GM23248 (cell line): Measurements from ENCODE around the gene C16orf86. TPM values are rescaled to one million over a fixed set of nuclear protein-coding genes. Genes with fewer than 3 reads are reported as not detected.

Experiments used
- DNase-seq: peaks from one replicate; pipeline ENCODE4 v3.0.0-alpha.2; 2015
- H2AFZ ChIP-seq: fragments of 200-600 bp; sonication (generic); 2 replicates; pipeline ENCODE4 v1.6.1; 2016; ENCODE audit warnings: antibody characterized with exemption
- H3F3A ChIP-seq: fragments of 200-600 bp; sonication (generic); 2 replicates; pipeline ENCODE4 v1.6.1; 2016; ENCODE audit warnings: mild to moderate bottlenecking, antibody characterized with exemption, mixed run types; ENCODE audit not compliant: insufficient read depth
- H3K27ac ChIP-seq: fragments of 200-600 bp; sonication (generic); 2 replicates; pipeline ENCODE4 v1.5.1; 2016; ENCODE audit warnings: mild to moderate bottlenecking
- H3K27me3 ChIP-seq: fragments of 200-600 bp; sonication (generic); replicated peaks from 2 replicates; pipeline ENCODE4 v1.6.1; 2016; ENCODE audit warnings: mild to moderate bottlenecking; ENCODE audit not compliant: insufficient read depth
- H3K36me3 ChIP-seq: fragments of 200-600 bp; sonication (generic); 2 replicates; pipeline ENCODE4 v1.6.1; 2016; ENCODE audit warnings: low read depth, mild to moderate bottlenecking
- H3K4me1 ChIP-seq: fragments of 200-600 bp; sonication (generic); 2 replicates; pipeline ENCODE4 v1.6.1; 2016; ENCODE audit warnings: mild to moderate bottlenecking; ENCODE audit not compliant: insufficient read depth
- H3K4me2 ChIP-seq: fragments of 200-600 bp; sonication (generic); one replicate; pipeline ENCODE4 v1.6.1; 2016; ENCODE audit warnings: mild to moderate bottlenecking; ENCODE audit not compliant: unreplicated experiment
- H3K4me3 ChIP-seq: fragments of 200-600 bp; sonication (generic); 2 replicates; pipeline ENCODE4 v1.5.1; 2016; ENCODE audit warnings: mild to moderate bottlenecking
- H3K79me2 ChIP-seq: fragments of 200-600 bp; sonication (generic); 2 replicates; pipeline ENCODE4 v1.6.1; 2016; ENCODE audit warnings: mild to moderate bottlenecking; ENCODE audit not compliant: insufficient read depth
- H3K9ac ChIP-seq: fragments of 200-600 bp; sonication (generic); 2 replicates; pipeline ENCODE4 v1.6.1; 2016; ENCODE audit warnings: mild to moderate bottlenecking
- H3K9me2 ChIP-seq: fragments of 200-600 bp; sonication (generic); 2 replicates; pipeline ENCODE4 v1.6.1; 2016; ENCODE audit warnings: mixed run types, mild to moderate bottlenecking, moderate library complexity; ENCODE audit not compliant: insufficient read depth
- H3K9me3 ChIP-seq: fragments of 200-600 bp; sonication (generic); one replicate; pipeline ENCODE4 v1.6.1; 2017; ENCODE audit warnings: low read depth
- H4K20me1 ChIP-seq: fragments of 200-600 bp; sonication (generic); 2 replicates; pipeline ENCODE4 v1.6.0; 2016; ENCODE audit not compliant: insufficient read depth
- EZH2 ChIP-seq: fragments of 200-600 bp; sonication (generic); IDR thresholded peaks from 2 replicates; pipeline ENCODE4 v1.6.1; 2018; ENCODE audit warnings: antibody characterized with exemption, mild to moderate bottlenecking; ENCODE audit not compliant: insufficient read depth, poor library complexity, severe bottlenecking
- EZH2phosphoT487 ChIP-seq: fragments of 200-600 bp; sonication (generic); IDR thresholded peaks from 2 replicates; pipeline ENCODE4 v1.6.1; 2018; ENCODE audit warnings: antibody characterized with exemption, moderate library complexity, mild to moderate bottlenecking, low read depth; ENCODE audit not compliant: insufficient read depth
- WGBS, 2 experiments: methylation state at CpG; one replicate each; pipeline ENCODE4 v1.1.6; 2015 to 2017; ENCODE audit warnings: low lambda C conversion rate in 2 of 2, low coverage in 1 of 2; ENCODE audit errors: missing lambda C conversion rate in 2 of 2; 5-methylcytosine and 5-hydroxymethylcytosine counted together
- in situ Hi-C: fragments of 300-500 bp; cut with MboI; formaldehyde crosslinking; loops from 2 replicates; pipeline ENCODE4 v1.15.0; 2020
- polyA plus RNA-seq: library from polyadenylated mRNA; unstranded; fragments of >200 nt; fragmentation: Nextera tagmentation; extraction: Ambion mirVana; gene quantifications from 2 replicates; pipeline ENCODE4 v1.2.1, GENCODE V29; 2016
- total RNA-seq: library from RNA; depleted of rRNA; stranded (reverse); fragments of >200 nt; shearing (Covaris generic); gene quantifications from 2 replicates; pipeline ENCODE4 v1.2.3, GENCODE V29; 2014

C16orf86 gene
- total and polyA plus RNA-seq, 2 experiments from 2014 or later, result 3.4 to 6.6 TPM

- TF ChIP-seq EZH2 (no peak), EZH2phosphoT487 (no peak)
- no peaks in the 10 kb centered on the region for H3K79me2 ChIP-seq
- H3K36me3 ChIP-seq, result no peaks in the 10 kb centered on the region
- WGBS, 2 experiments, result 63 to 67% methylated on average over 10 to 15 of the region's 15 CpGs
- H3K9me3 ChIP-seq, result no peaks in the 10 kb centered on the region
- 0 out of 2 replicates have a peak, but pooled peaks cover 3% of the 10 kb centered on the region for H3K4me1 ChIP-seq
- H2AFZ ChIP-seq, result no peak overlapping the region
- H3K4me2 ChIP-seq, result no peak overlapping the region
- no peak overlapping the region for H3K9ac ChIP-seq
- no peaks in the 10 kb centered on the region for H3F3A ChIP-seq
- in situ Hi-C loops, result no loop called here
- H3K9me2 ChIP-seq, result no peaks in the 10 kb centered on the region
- no peak for DNase-seq
- no peak overlapping the region for H3K4me3 ChIP-seq
- H3K27ac ChIP-seq, result no peak overlapping the region
- H4K20me1 ChIP-seq, result no peaks in the 10 kb centered on the region
- peaks cover 42% of the 10 kb centered on the region for H3K27me3 ChIP-seq
These were observed 19.4 kb upstream of the C16orf86 start for GRCh38 chr16:67647111-67647651.

- Histone ChIP-seq H3K36me3 (no peaks in the 10 kb centered on the region), H3K9me2 (no peaks in the 10 kb centered on the region), H3K4me3 (no peak overlapping the region), H2AFZ (no peak overlapping the region), H3K27me3 (peaks cover 46% of the 10 kb centered on the region), H3K27ac (no peak overlapping the region), H3K9me3 (no peaks in the 10 kb centered on the region), H3K4me1 (no peaks in the 10 kb centered on the region), H3K9ac (no peak overlapping the region), H3K79me2 (no peaks in the 10 kb centered on the region), H3F3A (no peaks in the 10 kb centered on the region), H3K4me2 (no peak overlapping the region), H4K20me1 (no peaks in the 10 kb centered on the region)
- 74% methylated on average over 10 to 13 of the region's 13 CpGs for WGBS, 2 experiments
- no peak for TF ChIP-seq EZH2phosphoT487
- TF ChIP-seq EZH2, result no peak
- in situ Hi-C loops, result no loop called here
- DNase-seq, result no peak
These were observed 18.9 kb upstream of the C16orf86 start for GRCh38 chr16:67647681-67648080.

- no peak overlapping the region for H3K4me2 ChIP-seq
- in situ Hi-C loops, result no loop called here
- DNase-seq, result no peak
- TF ChIP-seq EZH2phosphoT487 (0 out of 2 replicates have a peak, but pooled peaks have one; percentile 26), EZH2 (no peak)
- H3F3A ChIP-seq, result no peaks in the 10 kb centered on the region
- H3K27me3 ChIP-seq, result peaks cover 46% of the 10 kb centered on the region
- H3K79me2 ChIP-seq, result no peaks in the 10 kb centered on the region
- H3K9me2 ChIP-seq, result no peaks in the 10 kb centered on the region
- WGBS, 2 experiments, result 11 to 18% methylated on average over 21 to 60 of the region's 65 CpGs
- H3K4me3 ChIP-seq, result no peak overlapping the region
- H4K20me1 ChIP-seq, result no peaks in the 10 kb centered on the region
- no peak overlapping the region for H3K9ac ChIP-seq
- H3K4me1 ChIP-seq, result no peaks in the 10 kb centered on the region
- H3K36me3 ChIP-seq, result no peaks in the 10 kb centered on the region
- no peak overlapping the region for H2AFZ ChIP-seq
- H3K27ac ChIP-seq, result no peak overlapping the region
- no peaks in the 10 kb centered on the region for H3K9me3 ChIP-seq
These were observed 18.4 kb upstream of the C16orf86 start for GRCh38 chr16:67648088-67648763.

GRCh38 chr16:67648764-67649407 is 17.7 kb upstream of the C16orf86 start:
- no peaks in the 10 kb centered on the region for H3K36me3 ChIP-seq
- H3K4me2 ChIP-seq, result no peak overlapping the region
- H3K79me2 ChIP-seq, result no peaks in the 10 kb centered on the region
- no peak overlapping the region for H3K9ac ChIP-seq
- no peak overlapping the region for H3K27ac ChIP-seq
- TF ChIP-seq EZH2phosphoT487 (no peak), EZH2 (no peak)
- H3K27me3 ChIP-seq, result peaks cover 46% of the 10 kb centered on the region
- H3K9me3 ChIP-seq, result no peaks in the 10 kb centered on the region
- no peak overlapping the region for H3K4me3 ChIP-seq
- in situ Hi-C loops, result no loop called here
- H2AFZ ChIP-seq, result no peak overlapping the region
- no peaks in the 10 kb centered on the region for H3K9me2 ChIP-seq
- no peaks in the 10 kb centered on the region for H4K20me1 ChIP-seq
- H3K4me1 ChIP-seq, result no peaks in the 10 kb centered on the region
- WGBS, 2 experiments, result 38 to 40% methylated on average over 22 to 35 of the region's 35 CpGs
- no peak for DNase-seq
- H3F3A ChIP-seq, result no peaks in the 10 kb centered on the region
